D341Med (cell line): ENCODE measurements around the gene MRPL38.
A peak's percentile ranks its signal among the peaks of the same experiment; 100 is the strongest.
"Not testable (repeated sequence)": the region's sequence is repeated elsewhere in the genome, so short reads cannot be mapped to it uniquely, and the experiment has no call there.

ENCODE experiments used
- DNase-seq: peaks from one replicate; pipeline ENCODE4 v3.0.0; 2012; ENCODE audit warnings: low spot score

Gene MRPL38

DNA sequence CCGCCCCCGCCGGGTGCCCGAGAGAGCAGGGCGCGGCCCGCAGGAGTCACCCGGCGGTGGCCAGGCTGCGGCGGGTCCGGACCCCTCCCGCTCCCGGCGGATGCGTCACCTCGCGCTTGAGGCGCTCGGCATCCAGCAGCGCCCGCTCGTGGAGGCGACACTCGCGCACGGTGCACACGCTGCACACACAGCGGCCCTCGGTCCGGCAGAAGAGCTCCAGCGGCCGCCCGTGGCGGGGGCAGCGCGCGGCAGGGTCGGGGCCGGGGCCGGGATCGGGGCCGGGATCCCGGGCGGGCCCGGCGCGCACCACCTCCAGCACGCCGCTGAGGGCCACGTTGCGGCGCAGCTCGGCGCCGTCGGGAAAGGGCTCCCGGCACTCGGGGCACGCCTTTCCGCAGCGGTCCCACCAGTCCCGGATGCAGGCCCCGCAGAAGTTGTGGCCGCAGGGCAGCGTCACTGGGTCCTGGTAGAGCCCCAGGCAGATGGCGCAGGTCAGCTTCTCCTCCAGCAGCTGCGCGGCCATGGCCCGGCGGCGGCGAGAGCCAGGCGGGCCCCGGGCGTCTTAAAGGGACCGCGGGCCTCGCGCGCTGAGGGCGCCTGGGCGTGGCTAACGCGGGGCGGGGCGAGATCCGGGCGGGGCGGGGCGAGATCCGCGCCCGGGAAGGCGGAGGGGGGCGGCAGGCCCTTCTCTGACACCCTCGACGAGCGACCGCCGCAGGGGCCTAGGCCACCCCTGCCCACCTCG, 8.1 kb downstream of the MRPL38 start, which contains the start of gene TRIM65:
TSS of gene TRIM65 (minus strand) at position 537 of the 745 bp plus-strand sequence. CDS start at position 523, 14 bp downstream.
- DNase-seq, result peak; percentile 99

DNA sequence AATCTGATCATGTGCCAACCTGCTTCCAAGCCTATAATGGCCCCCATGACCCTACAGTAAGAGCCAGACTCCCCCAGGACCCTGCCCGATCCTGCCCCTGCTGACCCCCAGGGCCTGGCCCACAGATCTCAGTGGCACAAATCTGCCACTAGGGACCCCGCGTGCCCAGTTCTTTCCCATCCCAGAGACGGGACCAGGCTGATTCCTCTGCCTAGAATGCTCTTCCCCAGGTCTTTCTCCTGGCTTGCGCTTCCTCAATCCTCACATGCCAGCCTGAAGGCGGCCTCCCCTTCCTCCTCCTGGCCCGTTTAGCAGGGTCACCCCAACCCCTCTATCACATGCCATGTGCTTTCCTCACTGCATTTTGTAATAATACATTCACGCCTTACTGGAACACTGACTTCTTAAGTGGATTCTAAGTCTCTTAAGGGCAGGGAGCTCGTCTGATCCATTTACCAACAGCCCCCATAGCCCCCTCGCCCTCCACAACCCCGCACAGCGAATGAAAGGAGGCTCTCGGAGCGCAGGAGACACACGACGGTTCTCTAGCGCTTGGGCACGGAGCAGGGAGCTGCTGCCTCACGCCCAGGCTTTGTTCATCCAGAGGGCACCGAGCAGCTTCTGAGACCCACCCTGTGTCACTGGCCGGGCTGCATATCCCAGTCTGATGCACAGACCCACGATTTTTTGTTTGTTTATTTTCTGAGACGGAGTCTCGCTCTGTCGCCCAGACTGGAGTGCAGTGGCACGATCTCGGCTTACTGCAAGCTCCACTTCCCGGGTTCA, 9.1 kb downstream of the MRPL38 start:
- peak; percentile 80 for DNase-seq

GRCh38 chr17:75894049-75894733, 10.5 kb downstream of the MRPL38 start:
- no peak for DNase-seq

DNA sequence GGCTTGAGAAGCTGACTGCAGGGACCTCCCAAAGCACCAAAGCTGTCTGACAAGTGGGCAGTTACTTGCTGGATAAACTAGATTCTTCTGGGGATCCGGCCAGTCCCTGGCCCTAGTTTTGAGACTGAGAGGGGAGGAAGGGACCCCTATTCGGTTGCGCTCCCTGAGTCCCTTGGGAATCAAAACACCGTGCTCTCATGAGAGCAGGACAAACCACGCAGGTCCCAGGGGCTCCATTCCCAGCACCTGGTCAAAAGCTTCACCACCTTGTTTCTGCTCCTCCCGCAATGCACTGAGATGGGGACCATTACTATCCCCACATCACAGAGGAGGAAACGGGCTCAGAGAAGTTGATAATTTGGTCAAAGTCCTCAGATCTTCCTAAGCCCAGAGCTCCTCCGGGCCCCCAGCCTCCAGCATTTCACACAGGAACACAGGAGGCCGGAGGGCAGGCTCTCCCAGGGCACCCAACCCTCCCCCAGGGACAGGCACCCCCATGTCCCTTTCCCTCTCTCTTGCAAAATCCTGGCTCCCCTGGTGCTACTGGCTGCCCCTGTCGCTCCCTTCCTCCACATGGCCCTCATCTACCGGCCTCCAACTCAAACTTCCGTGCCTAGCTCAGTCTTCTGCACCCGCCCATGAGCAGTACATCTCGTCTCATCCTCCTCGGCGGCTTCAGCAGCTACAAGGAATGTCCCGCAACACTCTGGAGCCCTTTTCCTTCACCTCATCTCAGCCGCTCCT, 11.2 kb downstream of the MRPL38 start:
- no peak for DNase-seq

DNA sequence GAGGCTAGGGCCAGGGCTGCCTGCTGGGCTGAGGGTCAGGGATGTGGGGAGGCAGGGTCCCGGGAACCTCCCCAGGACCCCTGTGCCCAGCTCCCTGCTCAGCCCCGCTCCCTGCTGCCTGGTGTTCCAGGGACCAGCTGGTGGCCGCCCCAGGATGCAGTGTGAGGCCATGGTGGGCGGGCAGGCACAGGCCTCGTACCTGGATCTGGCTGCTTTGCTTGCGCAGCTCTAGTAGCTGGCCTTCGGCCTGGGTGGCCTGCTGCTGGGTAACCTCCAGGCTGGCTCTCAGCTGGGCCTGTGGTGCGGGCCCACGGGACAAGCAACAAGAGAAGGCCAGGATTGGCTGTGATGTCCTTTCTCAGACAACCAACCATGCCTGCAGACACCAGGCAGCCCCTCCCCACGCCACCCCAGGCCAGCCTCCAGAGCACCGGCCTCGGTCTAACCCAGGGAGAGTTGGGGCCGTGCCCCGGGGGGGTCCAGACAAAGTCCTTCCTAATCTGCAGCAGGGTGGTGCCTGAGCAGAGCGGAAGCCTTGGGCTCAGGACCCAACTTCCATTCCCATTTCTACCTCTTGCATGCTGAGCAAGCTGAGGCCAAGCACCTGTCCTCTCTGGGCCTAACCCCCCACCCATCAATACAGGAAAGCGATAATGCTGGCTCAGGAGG, 12.0 kb downstream of the MRPL38 start:
- DNase-seq, result no peak

GRCh38 chr17:75891605-75892555, 12.8 kb downstream of the MRPL38 start:
- DNase-seq, result no peak

- DNase-seq, result peak; percentile 85
Measured at GRCh38 chr17:75891022-75891604, 13.6 kb downstream of the MRPL38 start.

DNA sequence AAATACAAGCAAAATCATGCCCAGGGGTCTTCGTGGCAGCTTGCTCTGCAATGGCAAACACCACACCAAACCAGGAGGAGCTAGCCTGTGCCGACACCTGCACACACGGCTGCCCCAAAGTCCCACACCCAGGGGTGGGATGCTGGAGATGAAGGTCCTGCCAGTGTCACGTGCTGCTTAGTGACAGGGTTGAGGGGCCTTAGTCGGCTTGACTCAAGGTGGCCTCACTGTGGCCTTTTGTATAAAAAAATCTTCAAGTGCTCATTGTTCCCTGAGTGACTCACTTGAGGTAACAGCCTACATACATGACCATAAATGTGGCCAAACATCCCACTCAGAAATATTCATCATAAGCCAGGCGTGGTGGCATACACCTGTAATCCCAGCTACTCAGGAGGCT, 15.2 kb downstream of the MRPL38 start:
- no peak for DNase-seq

DNA sequence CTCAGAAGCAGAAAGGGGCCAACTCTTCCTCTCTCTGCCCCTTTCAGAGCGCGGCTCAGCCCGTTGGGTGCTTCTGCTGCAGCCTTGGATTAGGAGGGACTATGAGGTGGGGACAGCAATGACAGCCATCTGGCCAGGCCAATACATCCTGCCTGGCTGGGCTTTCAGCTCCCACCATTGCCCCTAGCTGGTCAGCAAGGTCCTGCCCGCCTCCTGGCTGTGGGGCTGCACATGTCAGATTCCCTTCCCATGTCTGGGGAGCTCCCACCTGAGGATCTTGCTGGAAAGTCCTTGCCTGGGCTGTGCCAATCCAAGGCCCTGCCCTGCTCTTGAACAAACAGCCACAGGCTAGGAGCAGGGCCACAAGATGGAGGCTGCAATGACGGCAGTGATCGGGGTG, 16.2 kb downstream of the MRPL38 start:
- peak; percentile 46 for DNase-seq

GRCh38 chr17:75885860-75886259, 18.8 kb downstream of the MRPL38 start:
- not testable (repeated sequence) for DNase-seq

GRCh38 chr17:75885431-75885830, 19.3 kb downstream of the MRPL38 start:
- DNase-seq, result no peak

- DNase-seq, result no peak
Measured at GRCh38 chr17:75881678-75882454, 22.8 kb downstream of the MRPL38 start.

DNA sequence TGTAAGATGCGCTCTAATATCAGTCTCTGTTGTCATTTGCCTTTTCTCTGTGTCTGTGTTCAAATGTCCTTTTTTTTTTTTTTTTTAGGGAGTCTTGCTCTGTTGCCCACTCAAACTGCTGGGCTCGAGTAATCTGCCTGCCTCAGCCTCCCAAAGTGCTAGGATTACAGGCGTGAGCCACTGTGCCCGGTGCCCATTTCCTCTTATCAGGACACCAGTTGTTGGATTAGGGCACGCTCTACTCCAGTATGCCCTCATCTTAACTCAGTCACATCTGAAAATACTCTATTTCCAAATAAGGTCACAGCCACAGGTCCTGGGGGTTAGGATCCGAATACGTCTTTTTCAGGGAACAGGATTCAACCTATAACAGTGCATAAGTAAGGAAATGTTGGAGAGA, 24.4 kb downstream of the MRPL38 start:
- DNase-seq, result no peak

- DNase-seq, result peak; percentile 74
Measured at GRCh38 chr17:75878174-75878998, 26.3 kb downstream of the MRPL38 start, which contains the start of gene TRIM47. TRIM47 (minus strand) TSS chr17:75878581; CDS start chr17:75878548, 33 bp downstream.

- DNase-seq, result peak; percentile 96
Measured at GRCh38 chr17:75877752-75878173, 26.9 kb downstream of the MRPL38 start.

DNA sequence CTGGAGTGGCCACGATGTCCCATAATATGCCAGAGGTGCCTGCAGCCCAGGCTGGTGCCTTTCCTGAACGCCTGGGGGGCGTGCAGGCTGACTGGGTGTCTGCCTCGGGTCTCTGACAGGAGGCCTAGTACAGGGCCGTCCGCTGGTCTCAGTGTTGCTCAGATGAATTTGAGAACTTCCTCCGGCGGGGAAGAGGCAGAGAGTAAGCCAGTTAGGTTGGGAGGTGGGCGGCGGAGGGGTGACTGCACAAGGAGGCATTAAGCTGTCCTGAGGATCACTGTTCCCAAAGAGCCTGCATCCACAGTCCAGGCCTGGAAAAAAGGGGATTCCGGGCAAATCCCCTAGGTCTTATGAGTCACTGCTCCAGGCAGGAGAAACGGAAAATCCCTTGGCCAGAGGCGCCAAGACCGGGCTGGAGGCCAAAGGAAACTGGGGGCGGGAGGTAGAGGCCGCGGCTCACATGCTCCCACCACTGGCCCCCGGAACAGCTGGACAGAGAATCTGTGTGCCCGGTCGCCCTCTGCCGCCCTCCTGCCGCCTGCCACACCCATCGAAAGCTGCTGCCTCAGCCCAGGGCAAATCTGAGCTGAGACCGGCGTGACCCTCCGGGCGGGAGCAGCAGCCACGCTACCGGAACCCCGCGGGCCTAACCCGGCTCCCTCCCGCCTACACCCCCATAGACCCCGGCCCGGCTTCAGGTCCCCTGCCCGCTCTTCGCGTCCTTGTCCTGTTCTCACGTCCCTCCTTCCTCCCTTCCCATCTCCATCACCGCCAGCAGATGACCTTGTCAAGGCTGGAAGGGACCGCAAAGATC, 27.5 kb downstream of the MRPL38 start:
- peak; percentile 59 for DNase-seq
